Measurements from ENCODE around the gene VAMP1.
"Not testable (repeated sequence)": the region's sequence is repeated elsewhere in the genome, so short reads cannot be mapped to it uniquely, and the experiment has no call there.

VAMP1 gene

DNA sequence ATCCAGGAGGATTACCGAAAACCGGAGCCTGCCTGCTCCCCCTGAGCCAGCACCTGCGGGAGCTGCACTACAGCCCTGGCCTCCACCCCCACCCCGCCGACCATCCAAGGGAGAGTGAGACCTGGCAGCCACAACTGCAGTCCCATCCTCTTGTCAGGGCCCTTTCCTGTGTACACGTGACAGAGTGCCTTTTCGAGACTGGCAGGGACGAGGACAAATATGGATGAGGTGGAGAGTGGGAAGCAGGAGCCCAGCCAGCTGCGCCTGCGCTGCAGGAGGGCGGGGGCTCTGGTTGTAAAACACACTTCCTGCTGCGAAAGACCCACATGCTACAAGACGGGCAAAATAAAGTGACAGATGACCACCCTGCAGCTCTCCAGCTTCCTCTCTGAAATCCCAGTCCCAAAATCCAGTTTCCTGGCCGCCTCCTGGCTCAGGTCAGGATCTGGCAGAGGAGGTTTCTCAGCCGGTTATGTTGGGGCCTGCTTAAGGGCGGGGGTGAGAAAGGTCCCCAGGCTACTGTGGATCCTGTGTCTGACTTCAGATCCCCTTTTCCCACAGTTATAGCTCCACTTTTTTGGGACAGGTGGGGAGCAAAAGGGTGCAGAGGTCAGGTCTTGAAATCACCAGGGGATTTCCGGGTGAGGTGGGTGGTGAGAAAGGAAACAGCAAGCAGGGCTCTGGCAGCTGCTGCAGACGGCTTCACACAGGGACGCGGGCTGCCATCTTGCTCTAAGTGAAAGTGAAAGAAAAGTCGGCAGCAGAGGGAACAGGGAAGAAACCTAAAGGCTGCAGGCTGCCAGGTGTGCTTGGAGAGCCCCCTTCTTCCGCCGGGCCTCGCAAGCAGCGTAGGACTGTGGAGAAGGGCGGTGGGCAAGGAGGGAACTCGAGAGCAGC is 18.9 kb downstream of the VAMP1 start, which contains the start of gene TAPBPL:
TAPBPL (plus strand) TSS at position 695 of the 897 bp plus-strand sequence. CDS start 207 bp downstream, outside the sequence.
- peak; percentile 83 for DNase-seq (ENCODE audit: low spot score)

- no peak for DNase-seq (ENCODE audit: low spot score)
Observed at GRCh38 chr12:6450869-6451347, 19.6 kb downstream of the VAMP1 start.

DNA sequence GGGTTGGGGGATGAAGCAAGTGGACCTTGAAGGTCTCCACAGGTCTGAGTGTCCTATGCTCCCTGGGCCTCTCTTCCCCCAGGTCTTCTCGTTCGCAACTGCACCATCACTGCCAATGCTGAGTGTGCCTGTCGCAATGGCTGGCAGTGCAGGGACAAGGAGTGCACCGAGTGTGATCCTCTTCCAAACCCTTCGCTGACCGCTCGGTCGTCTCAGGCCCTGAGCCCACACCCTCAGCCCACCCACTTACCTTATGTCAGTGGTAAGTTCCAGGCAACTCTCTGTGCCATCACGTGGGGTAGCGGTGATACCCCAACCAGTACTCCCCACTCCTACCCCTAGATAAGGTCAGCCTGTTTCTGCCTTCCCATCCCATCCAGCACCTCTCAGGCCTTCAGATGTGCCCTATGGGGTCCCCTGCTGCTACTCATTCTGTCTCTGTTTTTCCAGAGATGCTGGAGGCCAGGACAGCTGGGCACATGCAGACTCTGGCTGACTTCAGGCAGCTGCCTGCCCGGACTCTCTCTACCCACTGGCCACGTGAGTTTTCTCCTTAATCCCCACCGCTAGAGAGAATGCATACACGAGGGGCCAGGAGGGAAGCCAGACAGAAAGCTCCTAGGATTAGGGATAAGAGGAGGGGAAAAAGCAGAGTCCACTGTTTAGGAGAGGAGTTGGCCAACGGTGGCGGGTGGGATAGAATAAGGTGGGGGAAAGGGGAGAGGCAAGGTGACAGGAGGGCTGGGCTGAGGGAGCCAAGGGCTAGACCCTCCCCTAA is 20.2 kb downstream of the VAMP1 start:
- DNase-seq (ENCODE audit: low spot score) = no peak

GRCh38 chr12:6444704-6445688 is 25.5 kb downstream of the VAMP1 start, which contains the start of gene CD27:
Gene CD27, plus strand, starts transcription at chr12:6444955. Its CDS starts 141 bp downstream, at chr12:6445096.
- DNase-seq (ENCODE audit: low spot score) = no peak

DNA sequence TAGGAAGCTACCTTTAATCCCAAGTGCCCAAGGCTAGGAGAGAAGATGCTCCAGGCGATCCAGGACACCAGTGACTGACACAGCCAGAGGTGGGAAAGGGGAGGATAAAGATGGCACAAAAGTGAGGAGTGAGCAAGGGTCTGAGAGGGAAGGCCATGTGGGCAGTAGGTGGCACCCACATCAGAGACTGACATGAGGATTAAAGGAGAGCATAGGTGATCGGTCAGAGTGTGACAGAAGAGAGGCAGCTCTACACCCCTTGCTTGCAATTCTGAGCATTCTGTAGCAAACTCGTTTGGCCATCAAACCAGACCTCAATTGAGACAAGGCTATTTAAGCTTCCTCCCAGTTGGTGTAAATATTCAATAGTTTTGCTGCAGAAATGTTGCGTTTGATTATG is 26.4 kb downstream of the VAMP1 start:
- DNase-seq (ENCODE audit: low spot score) = no peak

- peak; percentile 73 for DNase-seq (ENCODE audit: low spot score)
Observed at GRCh38 chr12:6443361-6443983, 27.0 kb downstream of the VAMP1 start.

GRCh38 chr12:6442836-6443235 is 27.6 kb downstream of the VAMP1 start:
- no peak for DNase-seq (ENCODE audit: low spot score)

DNA sequence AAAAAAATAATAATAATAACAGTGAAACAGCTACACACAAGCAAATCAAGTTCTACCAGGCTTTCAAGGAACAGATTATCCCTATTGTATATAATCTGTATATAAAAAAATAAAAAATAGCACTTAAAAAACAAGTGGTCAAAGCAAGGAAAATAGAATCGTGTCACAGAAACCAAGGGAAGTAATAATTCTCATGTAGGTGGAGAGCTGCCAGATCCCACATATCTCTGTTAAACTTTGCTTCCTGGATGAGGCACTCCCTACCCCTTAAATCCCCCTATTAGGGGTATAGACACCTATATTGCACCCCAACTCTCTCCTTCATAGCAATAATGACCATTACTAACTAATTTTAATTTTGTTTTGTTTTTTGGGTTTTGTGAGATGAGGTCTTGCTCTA is 30.1 kb downstream of the VAMP1 start:
- no peak for DNase-seq (ENCODE audit: low spot score)

- no peak for DNase-seq (ENCODE audit: low spot score)
Observed at GRCh38 chr12:6438345-6438744, 32.1 kb downstream of the VAMP1 start.

DNA sequence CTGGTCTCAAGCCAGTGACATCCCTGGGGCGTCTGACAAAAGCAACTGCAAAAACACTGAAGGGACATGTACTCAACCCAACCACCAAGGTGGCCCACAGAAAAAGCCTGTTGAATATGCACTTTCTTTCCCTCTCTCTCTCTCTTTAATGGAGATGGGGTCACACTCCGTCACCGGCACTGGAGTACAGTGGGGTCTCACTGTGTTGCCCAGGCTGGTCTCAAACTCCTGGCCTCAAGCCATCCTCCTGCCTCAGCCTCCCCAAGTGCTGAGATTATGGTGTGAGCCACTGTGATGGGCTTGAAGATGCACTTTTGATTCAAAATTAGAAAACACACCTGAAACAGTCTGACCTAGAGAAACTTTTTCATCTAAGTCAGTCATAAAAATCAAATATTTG is 32.9 kb downstream of the VAMP1 start:
- DNase-seq (ENCODE audit: low spot score) = no peak

GRCh38 chr12:6435961-6436715 is 34.3 kb downstream of the VAMP1 start:
- DNase-seq (ENCODE audit: low spot score) = no peak

- DNase-seq (ENCODE audit: low spot score) = peak; percentile 53
Observed at GRCh38 chr12:6434205-6435140, 36.0 kb downstream of the VAMP1 start.

DNA sequence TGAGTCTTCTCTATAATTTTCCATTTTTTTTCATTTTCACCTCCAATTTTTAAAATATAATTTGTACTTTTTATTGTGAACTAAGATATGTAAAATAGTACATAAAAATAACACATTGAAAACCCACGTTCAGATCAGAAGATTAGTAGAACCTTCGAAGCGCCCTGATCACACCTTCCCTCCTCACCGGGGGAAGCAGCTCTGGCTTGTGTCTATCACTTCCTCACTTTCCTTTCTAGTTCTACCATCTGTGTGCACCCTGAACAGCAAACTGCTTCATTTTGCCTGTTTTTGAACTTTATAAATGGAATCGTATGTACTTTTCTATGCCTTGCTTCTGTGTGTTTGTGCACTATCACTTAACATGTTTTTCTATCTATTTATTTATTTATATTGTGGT is 37.5 kb downstream of the VAMP1 start:
- DNase-seq (ENCODE audit: low spot score) = no peak

GRCh38 chr12:6430124-6430989 is 40.1 kb downstream of the VAMP1 start:
- peak; percentile 62 for DNase-seq (ENCODE audit: low spot score)

DNA sequence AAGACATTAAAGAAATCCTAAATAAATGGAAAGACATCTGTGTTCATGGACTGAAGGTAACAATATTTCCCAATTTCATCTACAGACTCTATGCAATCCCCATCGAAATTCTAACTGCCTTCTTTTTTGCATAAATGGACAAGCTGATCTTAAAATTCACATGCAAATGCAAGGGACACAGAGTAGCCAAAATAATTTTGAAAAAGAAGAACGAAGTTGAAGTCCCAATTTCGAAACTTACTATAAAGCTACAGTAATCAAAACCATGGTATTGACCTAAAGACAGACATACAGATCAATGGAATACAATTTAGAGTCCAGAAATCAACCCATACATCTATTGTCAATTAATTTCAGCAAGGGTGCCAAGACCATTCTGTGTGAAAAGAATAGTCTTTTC is 42.2 kb downstream of the VAMP1 start:
- no peak for DNase-seq (ENCODE audit: low spot score)

- not testable (repeated sequence) for DNase-seq (ENCODE audit: low spot score)
Observed at GRCh38 chr12:6427796-6428195, 42.7 kb downstream of the VAMP1 start.

DNA sequence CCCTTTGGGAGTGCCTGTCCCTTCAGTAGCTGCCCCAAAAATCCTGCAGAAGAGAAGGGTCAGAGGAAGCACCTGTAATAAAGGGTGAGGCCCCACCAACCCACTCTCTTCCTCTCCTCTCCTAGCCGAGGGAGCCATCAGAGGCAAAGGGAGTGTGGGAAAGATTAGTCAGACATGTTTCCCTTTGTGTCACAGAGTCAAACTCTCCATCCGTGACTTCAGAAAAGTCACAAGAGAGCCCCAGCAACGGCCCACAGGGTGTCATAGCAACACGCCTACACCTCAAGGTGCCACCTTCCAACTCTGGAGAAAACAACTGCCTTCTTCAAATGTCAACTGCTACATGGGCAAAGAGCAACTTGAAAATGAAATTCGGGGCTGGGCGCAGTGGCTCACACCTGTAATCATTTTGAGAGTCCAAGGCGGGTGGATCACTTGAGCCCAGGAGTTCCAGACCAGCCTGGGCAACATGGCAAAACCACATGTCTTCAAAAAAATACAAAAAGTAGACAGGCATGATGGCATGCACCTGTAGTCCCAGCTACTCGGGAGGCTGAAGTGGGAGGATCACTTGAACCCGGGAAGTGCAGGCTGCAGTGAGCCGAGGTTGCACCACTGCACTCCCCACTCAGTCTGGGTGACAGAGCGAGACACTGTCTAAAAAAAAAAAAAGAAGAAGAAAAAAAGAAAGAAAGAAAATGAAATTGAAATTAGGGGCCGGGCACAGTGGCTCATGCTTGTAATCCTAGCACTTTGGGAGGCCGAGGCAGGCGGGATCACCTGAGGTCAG is 43.4 kb downstream of the VAMP1 start:
- DNase-seq (ENCODE audit: low spot score) = peak; percentile 96

Data from activated CD4-positive, alpha-beta T cell treated with anti-CD3 and anti-CD28 coated beads, Interleukin-2, Interleukin-4, amounts not matched to agents 100 ng/mL and 50 ng/mL, durations not matched to agents 16 hours and 8 hours (primary cell).